Measurements from ENCODE around the gene DEF6. TPM values are rescaled to one million over a fixed set of nuclear protein-coding genes. Genes with fewer than 3 reads are reported as not detected.

DEF6 gene
- total and polyA plus RNA-seq, 2 experiments from 2014 or later: 5.1 to 7.2 TPM

- Mint-ChIP-seq H3K9me3 (no peaks in the 10 kb centered on the region), H3K4me3 (no peak overlapping the region), H3K4me1 (peaks cover 12% of the 10 kb centered on the region), H3K27me3 (ENCODE audit: insufficient read depth, low read depth, poor library complexity) (peaks cover 2% of the 10 kb centered on the region), H3K27ac (no peak overlapping the region), H3K36me3 (ENCODE audit: low read depth) (no peaks in the 10 kb centered on the region)
- no peak for TF ChIP-seq CTCF (conservative IDR thresholded peaks at IDR 0.05; ENCODE audit: low read depth in 2 of 2)
- no peak for TF ChIP-seq NANOG (IDR thresholded peaks at IDR 0.05; ENCODE audit: borderline replicate concordance)
- no peaks in the 10 kb centered on the region for H3K36me3 ChIP-seq (ENCODE audit: insufficient read depth)
- H3K27ac ChIP-seq (ENCODE audit: low read depth): no peak overlapping the region
- DNase-seq (ENCODE audit: low spot score) (no peak), ATAC-seq (no peak)
- no peaks in the 10 kb centered on the region for H3K4me1 ChIP-seq (ENCODE audit: insufficient read depth)
- no peaks in the 10 kb centered on the region for H3F3A ChIP-seq (replicated peaks; ENCODE audit: low read depth)
- H3K79me2 ChIP-seq (replicated peaks; ENCODE audit: insufficient read depth): no peaks in the 10 kb centered on the region; the same call in 1 of the 2 replicates
- no peaks in the 10 kb centered on the region for H3K27me3 ChIP-seq (ENCODE audit: insufficient read depth)
- H3K9me2 ChIP-seq (ENCODE audit: insufficient read depth): no peaks in the 10 kb centered on the region
- no peak overlapping the region for H3K4me2 ChIP-seq
- H4K20me1 ChIP-seq (replicated peaks; ENCODE audit: insufficient read depth): peaks cover 3% of the 10 kb centered on the region; the same call in 1 of the 2 replicates
- H3K4me3 ChIP-seq: no peak overlapping the region
- H2AFZ ChIP-seq: no peak overlapping the region
Observed at GRCh38 chr6:35370124-35370741, 72.6 kb downstream of the DEF6 start.

- H3K36me3 ChIP-seq (ENCODE audit: insufficient read depth): no peaks in the 10 kb centered on the region
- no peaks in the 10 kb centered on the region for H3K9me2 ChIP-seq (ENCODE audit: insufficient read depth)
- H3K4me1 ChIP-seq (ENCODE audit: insufficient read depth): no peaks in the 10 kb centered on the region
- H3K27me3 Mint-ChIP-seq (ENCODE audit: insufficient read depth, low read depth, poor library complexity): peaks cover 2% of the 10 kb centered on the region
- DNase-seq (ENCODE audit: low spot score) (no peak), ATAC-seq (no peak)
- no peaks in the 10 kb centered on the region for H3K9me3 Mint-ChIP-seq
- no peak overlapping the region for H2AFZ ChIP-seq
- no peak overlapping the region for H3K27ac Mint-ChIP-seq
- H3K4me1 Mint-ChIP-seq: peaks cover 12% of the 10 kb centered on the region
- H3K4me3 ChIP-seq: no peak overlapping the region
- H4K20me1 ChIP-seq (replicated peaks; ENCODE audit: insufficient read depth): peaks cover 3% of the 10 kb centered on the region; the same call in 1 of the 2 replicates
- no peaks in the 10 kb centered on the region for H3K27me3 ChIP-seq (ENCODE audit: insufficient read depth)
- H3K27ac ChIP-seq (ENCODE audit: low read depth): no peak overlapping the region
- no peaks in the 10 kb centered on the region; the same call in 1 of the 2 replicates for H3K79me2 ChIP-seq (replicated peaks; ENCODE audit: insufficient read depth)
- no peak overlapping the region for H3K4me2 ChIP-seq
- H3K36me3 Mint-ChIP-seq (ENCODE audit: low read depth): no peaks in the 10 kb centered on the region
- no peak overlapping the region for H3K4me3 Mint-ChIP-seq
- no peaks in the 10 kb centered on the region for H3F3A ChIP-seq (replicated peaks; ENCODE audit: low read depth)
- TF ChIP-seq EZH2phosphoT487 (IDR thresholded peaks at IDR 0.05; ENCODE audit: unreplicated experiment): no peak
- TF ChIP-seq ZNF114 (CRISPR knock-in tag; IDR thresholded peaks at IDR 0.05): no peak
- TF ChIP-seq EZH2 (IDR thresholded peaks at IDR 0.05; ENCODE audit: low read depth, unreplicated experiment): no peak
- no peak for TF ChIP-seq CTCF (conservative IDR thresholded peaks at IDR 0.05; ENCODE audit: low read depth in 2 of 2)
- TF ChIP-seq ZNF462 (CRISPR knock-in tag; IDR thresholded peaks at IDR 0.05): no peak
Observed at GRCh38 chr6:35370785-35371493, 73.3 kb downstream of the DEF6 start.

Measured in GM23338 (cell line).